Measurements from ENCODE around the gene RFWD3.
A peak's percentile ranks its signal among the peaks of the same experiment; 100 is the strongest.
"Not testable (repeated sequence)": the region's sequence is repeated elsewhere in the genome, so short reads cannot be mapped to it uniquely, and the experiment has no call there.

Gene RFWD3

DNA sequence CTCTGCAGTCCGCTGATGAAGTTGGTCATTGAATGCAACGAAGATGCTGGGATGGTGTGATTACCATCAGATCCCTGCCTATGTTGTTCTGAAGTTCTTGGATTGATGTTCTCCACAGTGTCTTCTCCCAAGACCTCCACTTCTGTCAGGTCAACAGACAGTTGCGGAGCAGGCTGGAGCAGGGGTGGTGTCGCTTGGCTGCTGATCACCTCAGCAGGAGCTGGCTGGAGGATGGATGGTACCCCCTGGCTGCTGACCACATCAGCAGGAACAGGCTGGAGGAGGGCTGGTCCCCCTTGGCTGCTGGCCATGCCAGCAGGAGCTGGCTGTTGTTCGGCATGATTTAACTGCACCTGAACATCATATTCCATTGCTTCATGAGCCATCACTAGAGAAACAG is 5.6 kb downstream of the RFWD3 start:
- no peak for DNase-seq

DNA sequence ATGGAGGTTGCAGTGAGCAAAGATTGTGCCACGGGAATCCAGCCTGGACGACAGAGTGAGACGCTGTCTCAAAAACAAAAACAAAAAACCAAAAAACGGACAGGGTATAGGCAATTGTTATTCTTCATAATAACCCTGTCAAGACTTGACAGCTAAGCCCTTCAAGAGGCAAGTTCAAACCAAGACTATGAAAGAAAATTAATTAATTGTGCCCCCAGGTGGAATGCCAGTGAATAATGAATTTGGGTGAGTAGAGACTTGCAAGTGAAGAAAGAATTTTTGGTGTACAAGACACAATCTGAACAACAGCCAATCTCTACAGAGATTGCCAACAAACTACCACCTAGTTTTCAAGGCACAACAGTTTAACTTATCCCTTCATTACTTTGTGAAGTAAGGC is 6.3 kb downstream of the RFWD3 start:
- DNase-seq: no peak

DNA sequence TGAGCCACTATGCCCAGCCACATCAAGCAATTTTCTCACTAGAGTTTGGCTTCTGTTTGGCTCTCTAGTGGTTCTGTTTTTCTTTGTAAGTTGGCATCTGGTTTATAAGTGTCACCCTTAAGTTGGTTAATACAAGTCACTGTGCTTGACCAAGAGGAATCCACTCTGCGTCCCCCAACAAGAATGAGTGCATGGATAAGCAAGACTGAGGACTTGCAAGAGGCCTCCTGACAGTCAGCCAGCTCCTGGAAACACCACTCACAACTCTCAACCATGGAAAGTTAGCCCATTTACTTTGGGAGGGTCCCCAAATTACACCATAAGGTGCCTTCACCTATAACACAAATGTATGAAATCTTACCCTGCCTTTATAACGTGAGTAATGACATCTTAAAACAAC is 7.6 kb downstream of the RFWD3 start:
- DNase-seq: no peak

DNA sequence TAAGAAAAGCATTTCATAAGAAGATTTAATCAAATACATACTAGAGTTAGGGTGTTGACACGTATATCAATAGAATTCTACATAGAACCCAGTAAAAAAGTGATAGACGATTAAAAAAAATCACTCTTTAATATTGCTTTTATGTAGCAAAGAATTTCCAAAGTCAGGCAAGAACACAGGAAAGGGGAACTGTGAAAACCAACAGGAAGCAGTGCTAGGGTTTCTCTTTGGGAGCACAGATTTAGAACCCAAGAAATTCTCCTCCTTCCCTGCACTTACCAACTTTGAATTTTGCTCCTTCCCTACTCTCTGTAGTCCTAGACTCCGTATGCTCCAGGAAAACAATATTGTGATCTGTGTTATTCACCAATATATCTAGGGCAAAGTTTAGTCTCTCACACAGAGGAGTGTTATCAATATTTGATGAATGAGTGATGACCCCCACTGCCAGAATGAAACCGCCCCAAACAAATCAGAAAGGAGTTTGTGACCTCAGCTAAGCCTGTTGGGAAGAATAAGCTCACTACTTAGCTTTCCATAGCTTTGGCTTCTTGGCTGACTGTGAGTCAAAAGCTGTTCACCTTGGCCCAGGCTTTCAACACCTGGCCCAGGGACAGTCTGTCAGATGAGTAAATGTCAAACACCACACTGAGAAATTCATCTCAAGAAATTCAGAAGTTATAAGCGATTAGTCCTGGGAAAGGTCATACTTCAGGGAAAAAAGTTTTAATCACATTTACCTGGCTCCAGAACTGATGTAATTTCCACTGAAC is 8.6 kb downstream of the RFWD3 start:
- no peak for DNase-seq

DNA sequence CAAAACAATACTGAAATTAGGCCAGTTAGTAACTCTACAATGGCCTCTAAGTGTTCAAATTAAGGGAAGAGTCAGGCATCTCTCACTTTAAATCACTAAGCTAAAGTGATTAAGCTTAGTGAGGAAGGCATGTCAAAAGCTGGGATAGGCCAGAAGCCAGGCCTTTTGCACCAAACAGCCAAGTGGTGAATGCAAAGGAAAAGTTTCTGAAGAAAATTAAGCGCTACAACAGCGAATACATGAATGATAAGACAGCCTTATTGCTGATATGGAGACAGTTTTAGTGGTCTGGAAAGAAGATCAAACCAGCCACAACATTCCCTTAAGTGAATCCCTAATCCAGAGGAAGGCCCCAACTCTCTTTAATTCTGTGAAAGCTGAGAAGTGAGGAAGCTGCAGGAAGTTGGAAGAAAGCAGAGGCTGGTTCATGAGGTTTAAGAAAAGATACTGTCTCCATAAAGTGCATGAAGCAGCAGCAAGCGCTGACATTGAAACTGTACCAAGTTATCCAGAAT is 12.1 kb downstream of the RFWD3 start:
- DNase-seq: no peak

DNA sequence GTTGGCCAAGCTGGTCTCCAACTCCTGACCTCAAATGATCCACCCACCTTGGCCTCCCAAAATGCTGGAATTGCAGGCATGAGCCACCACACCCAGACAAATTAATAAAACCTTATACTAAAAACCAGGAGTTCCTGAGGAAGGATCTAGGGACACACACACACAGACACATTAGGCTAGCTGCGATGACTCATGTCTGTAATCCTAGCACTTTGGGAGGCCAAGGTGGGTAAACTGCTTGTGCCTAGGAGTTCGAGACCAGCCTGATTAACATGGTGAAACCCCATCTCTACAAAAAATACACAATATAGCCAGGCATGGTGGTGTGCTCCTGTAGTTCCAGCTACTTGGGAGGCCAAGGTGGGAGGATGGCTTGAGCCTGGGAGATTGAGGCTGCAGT is 13.8 kb downstream of the RFWD3 start:
- not testable (repeated sequence) for DNase-seq

DNA sequence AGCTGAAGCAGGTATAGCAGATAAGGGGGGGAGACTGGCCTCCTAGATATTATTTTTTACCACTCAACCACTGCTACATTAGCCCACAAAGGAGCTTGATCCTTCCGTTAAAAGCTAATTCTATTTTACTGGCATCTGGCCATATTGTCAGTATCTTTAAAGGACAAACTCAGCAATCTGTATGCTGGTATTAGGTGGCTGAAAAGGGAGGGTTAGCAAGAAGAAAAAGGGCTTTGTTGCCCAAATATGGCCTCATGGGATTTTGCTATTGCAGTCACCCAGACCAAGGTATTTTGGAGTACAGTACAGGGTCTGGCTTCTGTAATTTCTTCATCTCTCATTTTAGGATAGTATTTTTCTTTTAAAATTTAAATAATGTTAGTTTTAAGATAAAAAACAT is 14.4 kb downstream of the RFWD3 start:
- DNase-seq: no peak

DNA sequence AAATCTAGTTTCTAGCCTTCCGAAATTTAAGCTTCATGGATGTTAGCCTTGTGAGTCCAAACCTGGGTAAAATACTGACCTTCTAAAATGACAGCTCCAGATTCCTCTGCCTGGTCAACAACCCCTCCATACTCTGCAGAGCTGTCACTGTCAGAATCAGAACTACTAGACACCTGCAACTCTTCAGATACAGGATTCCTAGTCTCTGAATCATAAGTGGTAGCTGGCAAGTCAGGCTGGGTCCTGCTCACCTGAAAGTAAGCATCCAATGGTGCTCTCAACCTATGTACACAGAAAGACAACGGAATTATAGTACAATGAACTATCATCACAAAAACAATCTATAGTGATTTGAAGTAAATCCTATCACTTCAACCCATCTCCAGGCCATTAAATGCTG is 14.8 kb downstream of the RFWD3 start:
- no peak for DNase-seq

DNA sequence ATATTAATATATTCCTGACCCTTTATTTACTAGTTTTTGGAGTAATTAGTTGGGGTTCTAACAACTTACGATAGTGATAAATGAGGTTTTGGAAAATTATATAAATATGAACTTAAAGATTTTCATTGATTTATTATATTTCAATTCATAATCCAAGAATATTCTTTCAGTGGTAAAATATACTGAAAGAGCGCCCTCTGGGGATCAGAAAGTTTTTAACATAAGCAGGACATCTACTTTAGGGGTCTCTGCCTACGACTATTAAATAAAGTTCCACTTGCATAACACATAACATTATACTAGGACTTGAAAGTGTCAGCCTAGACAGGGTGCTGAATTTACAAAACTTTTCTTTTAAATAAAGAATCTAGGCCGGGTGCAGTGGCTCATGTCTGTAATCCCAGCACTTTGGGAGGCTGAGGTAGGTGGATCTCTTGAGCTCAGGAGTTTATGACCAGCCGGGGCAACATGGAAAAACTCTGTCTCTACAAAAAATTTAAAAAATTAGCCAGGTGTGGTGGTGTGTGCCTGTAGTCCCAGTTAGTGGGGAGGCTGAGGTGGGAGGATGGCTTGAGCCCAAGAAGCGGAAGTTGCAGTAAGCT is 15.6 kb downstream of the RFWD3 start:
- DNase-seq: no peak

DNA sequence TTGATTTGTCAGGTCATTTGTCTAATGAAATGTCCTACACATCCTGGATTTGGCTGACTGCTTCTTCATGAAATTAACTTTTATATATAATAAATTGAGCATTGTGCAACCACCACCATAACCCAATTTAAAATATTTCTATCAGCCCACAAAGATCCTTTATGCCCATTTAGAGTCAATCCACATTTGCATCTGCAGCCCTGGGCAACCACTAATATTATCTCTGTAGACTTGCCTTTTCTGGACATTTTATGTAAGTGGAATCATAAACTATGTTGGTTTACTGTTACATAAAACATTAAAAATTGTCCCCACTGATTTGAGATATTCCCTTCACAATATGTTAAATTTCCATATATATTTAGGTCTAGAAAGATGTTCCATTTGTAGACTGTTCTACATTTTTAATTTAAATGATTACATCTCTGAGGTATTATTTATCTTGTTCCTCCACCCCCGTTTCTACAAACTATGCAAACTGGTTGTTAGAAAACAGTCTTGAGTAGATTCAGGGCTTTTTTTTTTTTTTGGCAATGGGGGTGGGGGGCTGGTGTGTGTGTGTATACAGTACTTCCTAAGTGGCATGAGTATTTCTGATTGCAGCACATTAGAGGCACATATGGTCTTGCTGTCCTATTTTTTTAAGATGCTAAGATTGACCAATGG is 16.7 kb downstream of the RFWD3 start:
- DNase-seq: no peak

DNA sequence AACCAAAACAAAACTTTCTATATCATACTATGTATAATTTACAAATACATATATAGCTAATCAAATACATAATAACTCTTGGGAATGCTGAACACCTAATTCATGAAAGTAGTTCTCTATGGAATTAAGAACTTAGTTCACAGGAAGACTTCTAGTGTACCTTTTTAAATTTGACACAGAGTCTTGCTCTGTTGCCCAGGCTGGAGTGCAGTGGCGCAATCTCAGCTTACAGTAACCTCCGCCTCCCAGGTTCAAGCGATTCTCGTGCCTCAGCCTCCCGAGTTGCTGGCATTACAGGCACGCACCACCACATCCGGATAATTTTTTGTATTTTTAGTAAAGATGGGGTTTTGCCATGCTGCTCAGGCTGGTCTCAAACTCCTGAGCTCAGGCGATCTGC is 24.7 kb downstream of the RFWD3 start:
- no peak for DNase-seq

DNA sequence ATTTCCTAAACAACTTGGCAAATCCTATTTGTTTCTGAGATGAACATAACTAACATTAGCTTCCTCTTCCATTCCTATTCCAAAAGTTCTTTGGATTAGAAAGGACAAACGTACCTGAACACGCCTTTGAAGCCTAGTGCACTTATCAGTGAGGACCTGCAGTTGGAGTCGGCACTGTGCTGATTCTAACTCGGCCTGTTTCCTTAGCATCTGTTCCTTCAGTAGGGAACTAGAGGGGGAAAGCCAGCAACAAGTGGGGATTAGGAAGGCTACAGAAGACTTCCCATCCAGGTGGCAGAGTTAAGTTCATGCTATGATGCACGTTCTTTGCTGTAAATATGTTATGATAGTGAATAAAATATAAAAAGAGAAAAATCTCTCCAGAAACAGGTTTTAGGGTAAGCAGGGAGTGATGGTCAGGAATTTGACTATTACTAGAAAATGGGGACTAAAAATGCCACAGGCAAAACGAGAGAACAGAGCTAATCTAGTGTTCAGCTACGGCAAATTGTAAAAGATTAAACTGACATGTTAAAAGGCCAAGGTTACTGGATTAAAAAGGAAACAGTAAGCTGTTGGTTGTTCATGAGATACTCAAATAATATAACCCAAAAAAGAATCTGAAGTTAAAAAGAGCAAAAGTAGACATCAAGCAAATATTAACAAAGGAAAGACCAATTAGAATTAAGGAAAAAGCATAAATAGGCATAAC is 28.8 kb downstream of the RFWD3 start:
- DNase-seq: no peak

DNA sequence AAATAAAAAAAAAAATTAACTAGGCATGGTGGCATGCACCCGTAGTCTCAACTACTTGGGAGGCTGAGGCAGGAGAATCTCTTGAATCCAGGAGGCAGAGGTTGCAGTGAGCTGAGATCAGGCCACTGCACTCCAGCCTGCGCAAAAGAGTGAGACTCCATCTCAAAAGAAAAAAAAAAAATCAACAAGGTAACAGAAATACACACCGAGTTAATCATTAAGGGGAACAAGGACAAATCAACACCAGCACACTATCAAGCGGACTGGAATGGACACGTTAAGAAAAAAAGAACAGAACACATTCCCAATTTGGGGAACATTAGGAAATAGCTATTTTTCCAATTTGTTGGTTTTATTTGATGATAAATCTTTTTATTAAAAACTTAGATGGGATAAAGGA is 31.4 kb downstream of the RFWD3 start:
- no peak for DNase-seq

DNA sequence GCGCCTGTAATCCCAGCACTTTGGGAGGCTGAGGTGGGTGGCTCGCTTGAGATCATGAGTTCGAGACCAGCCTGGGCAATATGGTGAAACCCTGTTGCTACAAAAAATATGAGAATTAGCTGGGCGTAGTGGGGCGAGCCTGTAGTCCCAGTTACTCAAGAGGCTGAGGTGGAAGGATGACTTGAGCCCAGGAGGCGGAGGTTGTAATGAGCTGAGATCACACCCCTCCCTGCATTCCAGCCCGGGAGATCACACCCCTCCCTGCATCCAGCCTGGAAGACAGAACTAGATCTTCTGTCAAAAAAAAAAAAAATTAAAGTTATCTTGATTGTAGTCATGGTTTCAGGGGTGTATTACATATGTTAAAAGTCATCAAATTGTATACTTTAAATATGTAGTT is 33.0 kb downstream of the RFWD3 start:
- DNase-seq: no peak

DNA sequence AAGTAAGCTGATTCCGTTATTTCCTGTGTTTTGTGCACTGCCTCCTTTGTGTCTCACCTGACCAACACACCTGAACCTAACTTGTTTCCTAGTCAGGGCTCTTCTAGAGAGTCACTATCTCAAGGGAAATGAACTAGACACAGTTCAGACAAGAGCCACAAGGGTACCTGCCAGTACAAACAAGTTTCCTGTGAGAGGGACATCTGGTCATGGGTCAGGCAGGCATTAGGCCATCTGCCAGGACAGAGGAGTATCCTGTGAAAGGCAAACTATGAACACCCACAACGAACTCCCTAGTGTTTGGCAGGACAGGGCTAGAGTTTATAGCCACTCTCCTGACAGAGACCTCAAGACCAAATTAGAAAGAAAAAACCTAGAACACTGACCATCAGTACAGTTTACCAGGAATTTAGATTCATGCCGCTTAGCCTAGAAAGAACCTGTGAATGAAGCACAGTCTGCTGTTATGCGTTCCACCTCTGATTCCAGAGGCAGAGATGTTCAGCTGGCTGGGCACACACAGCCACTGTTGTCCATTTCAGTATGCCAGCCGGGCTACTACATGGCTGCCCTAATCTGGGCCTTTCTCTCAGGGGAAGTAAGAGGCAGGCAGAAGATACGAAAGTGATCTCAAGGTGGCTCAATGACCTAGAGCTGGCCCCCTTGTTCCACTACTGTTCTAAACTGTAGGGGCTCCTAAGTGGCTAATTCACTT is 39.0 kb downstream of the RFWD3 start:
- DNase-seq: no peak

DNA sequence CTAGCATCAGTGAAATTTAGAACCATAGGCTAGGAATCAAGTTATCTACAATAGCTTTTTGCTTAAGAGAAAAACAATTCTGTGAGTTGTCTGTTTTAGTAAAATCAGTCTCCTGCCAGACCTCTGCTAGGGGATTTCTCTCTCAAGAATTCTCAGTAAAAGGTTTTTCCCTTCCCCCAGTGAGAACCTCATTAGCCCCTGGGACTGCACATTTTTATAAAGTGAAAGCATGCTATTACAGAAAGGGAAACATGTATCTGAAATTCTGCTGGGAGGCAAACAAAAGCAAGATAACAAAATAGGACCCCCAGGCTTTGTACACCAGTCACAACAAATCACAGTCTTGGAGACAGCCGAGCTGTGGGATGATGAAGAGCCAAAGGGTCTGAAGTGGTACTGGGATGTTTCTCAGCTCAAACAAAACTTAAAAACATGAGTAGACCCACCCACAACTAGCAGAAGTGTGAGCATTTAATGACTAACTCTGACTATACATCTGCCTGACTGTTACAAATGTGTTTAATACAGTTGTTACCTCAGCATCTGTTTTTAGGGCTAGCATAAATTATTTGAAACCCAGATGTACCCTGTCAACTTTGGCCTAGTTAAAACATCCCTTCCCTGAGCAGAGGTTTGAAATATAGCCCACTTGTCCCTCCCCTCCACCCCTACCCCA is 39.8 kb downstream of the RFWD3 start:
- no peak for DNase-seq

DNA sequence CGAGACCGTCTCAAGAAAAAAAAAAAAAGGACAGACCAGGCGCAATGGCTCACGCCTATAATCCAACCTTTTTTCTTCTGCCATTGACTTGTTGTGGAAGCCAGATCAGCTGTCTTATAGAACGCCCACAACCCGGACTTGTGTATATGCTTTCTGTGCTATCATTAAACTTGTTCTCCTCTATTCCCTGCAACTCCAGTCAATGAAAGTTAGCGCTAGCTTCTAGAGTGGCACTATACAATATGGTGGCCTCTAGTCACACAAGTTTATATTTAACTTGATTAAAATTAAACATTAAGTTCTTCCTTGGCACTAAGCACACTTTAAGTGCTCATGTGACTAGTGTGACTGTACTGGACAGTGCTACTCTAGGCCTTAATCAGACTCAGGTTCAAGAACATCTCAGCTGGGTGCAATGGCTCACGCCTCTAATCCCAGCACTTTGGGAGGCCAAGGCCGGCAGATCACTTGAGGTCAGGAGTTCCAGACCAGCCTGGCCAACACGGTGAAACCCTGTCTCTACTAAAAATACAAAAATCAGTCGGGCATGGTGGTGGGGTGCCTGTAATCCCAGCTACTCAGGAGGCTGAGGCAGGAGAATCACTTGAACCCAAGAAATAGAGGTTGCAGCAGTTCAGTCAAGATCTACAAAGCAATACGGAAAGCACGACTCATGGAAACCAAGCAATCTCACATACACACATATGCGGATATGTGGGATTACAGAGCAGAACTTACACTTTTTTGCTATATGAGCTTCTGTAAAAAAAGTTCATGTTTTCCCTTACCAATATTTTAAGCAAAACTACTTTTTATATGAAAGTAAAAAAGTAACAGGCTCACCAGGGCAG is 41.0 kb downstream of the RFWD3 start:
- DNase-seq: no peak

DNA sequence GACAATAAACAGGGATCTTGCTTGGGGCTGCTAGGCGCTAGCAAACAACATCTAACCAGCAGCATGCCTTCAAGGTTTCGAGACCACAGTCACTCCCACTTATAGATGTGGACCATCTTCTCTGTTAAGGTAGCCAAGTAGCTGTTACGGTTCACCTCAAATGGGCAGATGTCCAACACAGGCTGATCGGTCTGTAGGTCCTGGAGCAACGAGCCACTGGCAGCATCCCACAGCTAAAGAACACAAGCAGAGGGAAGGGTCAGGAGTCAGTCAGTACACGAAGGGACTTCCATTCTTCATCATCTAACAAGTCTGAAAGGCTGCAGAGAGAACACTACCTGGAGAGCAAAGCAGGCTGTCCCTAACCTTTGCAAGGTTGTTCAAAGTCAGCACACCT is 42.8 kb downstream of the RFWD3 start:
- no peak for DNase-seq

DNA sequence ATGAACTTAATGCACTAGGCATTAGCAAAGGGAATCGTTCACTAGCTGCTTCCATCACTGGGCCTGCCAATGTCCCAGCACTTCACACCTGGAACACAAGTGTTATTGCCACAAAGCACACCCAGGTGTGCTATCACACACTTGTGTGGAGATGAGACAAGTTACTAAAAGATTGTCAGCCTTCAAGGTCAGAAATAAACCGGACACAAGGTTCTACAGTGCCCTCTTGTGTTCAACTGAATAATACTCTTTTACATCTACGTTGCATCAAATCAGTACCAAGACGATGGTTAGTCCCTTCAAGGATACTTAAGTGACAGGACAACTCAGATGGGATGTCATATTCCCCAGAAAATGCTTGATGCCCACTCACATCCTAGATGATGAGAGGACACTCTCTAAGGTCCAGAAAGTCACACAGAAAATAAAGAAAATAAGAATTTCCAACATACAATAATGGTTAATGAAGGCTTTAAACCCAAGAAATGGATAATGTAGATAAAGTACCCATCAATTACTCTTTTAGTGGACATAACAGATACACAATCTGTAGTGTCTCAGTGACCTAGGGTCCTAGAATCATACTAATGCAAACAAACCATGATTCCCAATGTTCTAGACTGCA is 43.4 kb downstream of the RFWD3 start:
- peak in 1 of 5 experiments; percentile 63 for DNase-seq

DNA sequence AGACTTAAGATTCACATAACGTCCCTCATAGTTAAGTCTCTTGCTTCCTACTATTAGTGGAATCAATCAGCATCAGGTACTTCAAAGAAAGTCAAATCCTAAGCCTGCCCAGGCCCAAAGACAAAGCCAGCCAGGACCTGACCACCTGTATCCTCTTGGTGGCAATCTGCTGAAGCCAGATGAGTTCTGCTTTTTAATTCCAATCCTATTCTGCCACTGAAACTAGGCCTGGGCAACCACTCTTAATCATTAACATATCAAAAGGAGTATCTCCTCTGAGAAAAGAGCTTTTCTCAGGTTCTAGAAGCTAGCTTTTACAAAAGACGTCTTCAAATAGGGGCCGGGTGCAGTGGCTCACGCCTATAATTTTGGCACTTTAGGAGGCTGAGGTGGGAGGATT is 44.7 kb downstream of the RFWD3 start:
- no peak for DNase-seq
